K562 (cell line): ENCODE results near the gene BOC. TPM values are rescaled to one million over a fixed set of nuclear protein-coding genes. Genes with fewer than 3 reads are reported as not detected.

Source experiments
- ATAC-seq: fragments of 200-7000 bp; cut with Tn5 transposase; 3 replicates; pipeline ENCODE4 v1.9.1; 2020; ENCODE audit warnings: moderate library complexity
- BruUV-seq: library from RNA; stranded (reverse); fragments of 400-500 nt; replicated peaks from 2 replicates; lab custom pipeline; 2021; lab: Mats Ljungman, UMichigan
- CTCF ChIA-PET: fragments of 300-600 bp; formaldehyde crosslinking; extraction: SDS; loops from one replicate; lab custom pipeline; 2021; ENCODE audit warnings: low intra/inter-chr PET ratio; lab: Yijun Ruan, JAX
- POLR2A ChIA-PET: fragments of 300-600, 350-650 bp; sonication (Branson Sonifier 250); formaldehyde crosslinking; extraction: SDS; loops from one replicate; lab custom pipeline; 2021; ENCODE audit warnings: antibody characterized with exemption, inconsistent platforms; lab: Yijun Ruan, JAX
- DNase-seq, 4 experiments: peaks; one replicate each; pipeline versions ENCODE4 v3.0.0 to v3.0.0-alpha.2; 2011 to 2018; ENCODE audit warnings: low spot score in 3 of 4, mixed read lengths in 3 of 4; ENCODE audit errors: extremely low read depth in 1 of 4
- FAIRE-seq: peaks from 2 replicates; lab custom pipeline; 2011; peaks lifted over from hg19 to GRCh38; lab: Jason Lieb, UNC
- H2AFZ ChIP-seq: 2 replicates; pipeline ENCODE4 v1.6.0; 2011; ENCODE audit warnings: low read depth, low read length, control low read depth, inconsistent platforms
- H3K27ac ChIP-seq: fragments of 200-600 bp; 3 replicates; pipeline ENCODE4 v1.8.0; 2011; ENCODE audit warnings: low read depth, mild to moderate bottlenecking, control low read depth, inconsistent platforms, low read length, moderate library complexity, mixed read lengths; ENCODE audit errors: extremely low read depth
- H3K27me3 ChIP-seq, 2 experiments: fragments of 300-600 bp in 1 of 2; 2 replicates in 1 of 2; 3 replicates in 1 of 2; pipeline versions ENCODE4 v1.6.0 to v1.8.0; 2011; ENCODE audit warnings: inconsistent platforms in 2 of 2, low read length in 2 of 2, mild to moderate bottlenecking in 1 of 2, mixed read lengths in 1 of 2, moderate library complexity in 1 of 2; ENCODE audit not compliant: control insufficient read depth in 2 of 2, insufficient read depth in 2 of 2
- H3K36me3 ChIP-seq: fragments of 300-600 bp; 3 replicates; pipeline ENCODE4 v1.8.0; 2011; ENCODE audit warnings: mild to moderate bottlenecking, low read length, inconsistent platforms; ENCODE audit not compliant: control insufficient read depth, insufficient read depth
- H3K4me1 ChIP-seq, 2 experiments: fragments of 200-600 bp in 1 of 2; replicated peaks in 1 of 2; 2 replicates in 1 of 2; 3 replicates in 1 of 2; pipeline versions ENCODE4 v1.5.1 to v1.8.0; 2011; ENCODE audit warnings: inconsistent platforms in 2 of 2, low read length in 2 of 2, mild to moderate bottlenecking in 1 of 2, mixed read lengths in 1 of 2, moderate library complexity in 1 of 2; ENCODE audit not compliant: control insufficient read depth in 2 of 2, insufficient read depth in 2 of 2
- H3K4me2 ChIP-seq: 2 replicates; pipeline ENCODE4 v1.6.1; 2011; ENCODE audit warnings: low read length, control low read depth, inconsistent platforms, mixed read lengths; ENCODE audit not compliant: insufficient read depth
- H3K4me3 ChIP-seq: fragments of 200-600 bp; sonication (generic), shearing (Covaris generic); 2 replicates; pipeline ENCODE4 v1.5.1; 2016; ENCODE audit warnings: control low read depth, inconsistent platforms
- H3K79me2 ChIP-seq: fragments of 200-600 bp; 3 replicates; pipeline ENCODE4 v1.8.0; 2011; ENCODE audit warnings: low read length, inconsistent platforms; ENCODE audit not compliant: control insufficient read depth, insufficient read depth
- H3K9ac ChIP-seq, 2 experiments: 2 replicates each; pipeline versions ENCODE4 v1.6.0 to v1.6.1; 2011; ENCODE audit warnings: low read depth in 2 of 2, low read length in 2 of 2, control low read depth in 1 of 2, inconsistent platforms in 1 of 2, mild to moderate bottlenecking in 1 of 2, mixed read lengths in 1 of 2; ENCODE audit not compliant: insufficient read depth in 1 of 2
- H3K9me1 ChIP-seq: one replicate; pipeline ENCODE4 v1.6.0; 2011; ENCODE audit warnings: inconsistent platforms, mild to moderate bottlenecking, low read length, moderate library complexity; ENCODE audit not compliant: control insufficient read depth, insufficient read depth
- H3K9me3 ChIP-seq: replicated peaks from 2 replicates; pipeline ENCODE4 v1.5.1; 2011; ENCODE audit warnings: low read depth, low read length, inconsistent platforms; ENCODE audit not compliant: control insufficient read depth, insufficient read depth
- H4K20me1 ChIP-seq: replicated peaks from 2 replicates; pipeline ENCODE4 v1.6.1; 2011; ENCODE audit warnings: low read length, inconsistent platforms, mixed read lengths; ENCODE audit not compliant: control insufficient read depth, insufficient read depth
- ADNP ChIP-seq: fragments of 200-800 bp; sonication (Bioruptor generic); IDR thresholded peaks from 2 replicates; pipeline ENCODE4 v1.6.1; 2016; ENCODE audit warnings: missing genetic modification characterization, missing compliant biosample characterization
- ATF1 ChIP-seq, 2 experiments: fragments of 450-650 bp in 1 of 2; IDR thresholded peaks; 2 replicates each; pipeline ENCODE4 v1.6.1; 2016; ENCODE audit warnings: missing compliant biosample characterization in 1 of 2, missing genetic modification characterization in 1 of 2
- ERF ChIP-seq: fragments of 450-650 bp; formaldehyde crosslinking; IDR thresholded peaks from 2 replicates; pipeline ENCODE4 v1.4.0; 2020; ENCODE audit warnings: mild to moderate bottlenecking, mixed read lengths
- FOSL1 ChIP-seq: fragments of 200-800 bp; sonication (Bioruptor generic); conservative IDR thresholded peaks from 2 replicates; pipeline ENCODE4 v1.6.1; 2016; ENCODE audit warnings: missing genetic modification characterization, missing compliant biosample characterization
- GTF3C2 ChIP-seq: IDR thresholded peaks from 3 replicates; pipeline ENCODE4 v1.6.1; 2011; ENCODE audit warnings: borderline replicate concordance, mild to moderate bottlenecking, moderate library complexity; ENCODE audit not compliant: insufficient read length; ENCODE audit errors: extremely low read depth
- LARP7 ChIP-seq: fragments of 450-650 bp; IDR thresholded peaks from 2 replicates; pipeline ENCODE4 v1.6.1; 2016
- LEF1 ChIP-seq: fragments of 450-650 bp; IDR thresholded peaks from 2 replicates; pipeline ENCODE4 v1.6.1; 2016; ENCODE audit warnings: mild to moderate bottlenecking
- NCOR1 ChIP-seq: fragments of 450-650 bp; IDR thresholded peaks from 2 replicates; pipeline ENCODE4 v1.6.1; 2016; ENCODE audit warnings: mild to moderate bottlenecking, moderate library complexity
- NFATC3 ChIP-seq: fragments of 450-650 bp; IDR thresholded peaks from 2 replicates; pipeline ENCODE4 v1.6.1; 2017; ENCODE audit warnings: mild to moderate bottlenecking
- POLR2AphosphoS5 ChIP-seq: IDR thresholded peaks from 2 replicates; pipeline ENCODE4 v1.6.1; 2011; ENCODE audit warnings: mild to moderate bottlenecking, low read depth, low read length, moderate library complexity; ENCODE audit not compliant: control insufficient read depth, insufficient read depth
- PURB ChIP-seq: sonication (generic); formaldehyde crosslinking; IDR thresholded peaks from 2 replicates; pipeline ENCODE4 v1.9.0; 2021; ENCODE audit warnings: low read depth, mild to moderate bottlenecking, missing genetic modification reagents
- STAG1 ChIP-seq: sonication (generic); formaldehyde crosslinking; IDR thresholded peaks from 2 replicates; pipeline ENCODE4 v1.5.0; 2020; ENCODE audit warnings: missing genetic modification reagents, borderline replicate concordance
- ZEB2 ChIP-seq: fragments of 450-650 bp; IDR thresholded peaks from 2 replicates; pipeline ENCODE4 v1.6.1; 2016
- ZNF655 ChIP-seq: fragments of 250-450 bp; sonication (Bioruptor Pico); IDR thresholded peaks from 2 replicates; pipeline ENCODE4 v1.5.0; 2021
- WGBS: fragments of 100-300 bp; shearing (Covaris generic); methylation state at CpG from one replicate; pipeline ENCODE4 v1.1.6; 2016; ENCODE audit warnings: low coverage, mixed read lengths; ENCODE audit not compliant: insufficient coverage; ENCODE audit errors: missing lambda C conversion rate; 5-methylcytosine and 5-hydroxymethylcytosine counted together
- in situ Hi-C: fragments of 300-500 bp; cut with MboI; formaldehyde crosslinking; loops from 4 replicates; pipeline ENCODE4 v1.15.0; 2018; ENCODE audit warnings: inconsistent platforms, mixed read lengths
- intact Hi-C: fragments of 100-400 bp; cut with micrococcal nuclease; formaldehyde crosslinking; loops from 2 replicates; pipeline ENCODE4 v1.14.2; 2022
- polyA plus RNA-seq, 8 experiments: library from polyadenylated mRNA; depleted of rRNA in 4 of 8; stranded (reverse) in 5 of 8; unstranded in 3 of 8; fragments of >200 nt; fragmentation: Nextera tagmentation in 2 of 8; fragmentation: Illumina TruSeq in 1 of 8; extraction: Ambion mirVana in 2 of 8; extraction: Trizol in 1 of 8; gene quantifications; 2 replicates each; pipeline versions ENCODE4 v1.2.1 to v1.2.3, GENCODE V29; 2011 to 2014; ENCODE audit warnings: inconsistent platforms in 1 of 8, missing spikeins in 1 of 8
- total RNA-seq, 7 experiments: library from RNA; depleted of rRNA in 6 of 7; stranded (reverse); fragments of >200 nt in 6 of 7; fragmentation: Illumina TruSeq in 2 of 7; extraction: Trizol in 2 of 7; gene quantifications; 2 replicates each; pipeline versions ENCODE4 v1.2.1 to v1.2.3, GENCODE V29; 2011 to 2021; ENCODE audit warnings: low replicate concordance in 1 of 7
- TF ChIP-seq, protein P1 (sequence below), 2 experiments: fragments of 450-650 bp; IDR thresholded peaks; 2 replicates each; pipeline ENCODE4 v1.6.1; 2018; ENCODE audit warnings: mild to moderate bottlenecking in 2 of 2, low read depth in 1 of 2; ENCODE audit not compliant: partially characterized antibody in 2 of 2

BOC gene
- total and polyA plus RNA-seq, 9 of the 15 experiments (the other 6 are each of a cell fraction or from before 2014, with no cell fraction given), result not detected

- no TSS peak for BruUV-seq
- Histone ChIP-seq H3K9me3 (no peaks in the 10 kb centered on the region), H2AFZ (no peak overlapping the region), H3K27ac (no peak overlapping the region), H3K4me2 (no peak overlapping the region), H3K9me1 (no peaks in the 10 kb centered on the region), H3K36me3 (no peaks in the 10 kb centered on the region), H4K20me1 (no peaks in the 10 kb centered on the region), H3K4me1 (no peaks in the 10 kb centered on the region), H3K27me3 (no peaks in the 10 kb centered on the region; a peak in 2 of 5 replicates), H3K4me3 (no peak overlapping the region), H3K9ac (no peak overlapping the region), H3K79me2 (no peaks in the 10 kb centered on the region)
- POLR2A ChIA-PET, result no interaction called here
- FAIRE-seq (no peak), ATAC-seq (no peak), DNase-seq (no peak)
- CTCF ChIA-PET, result no interaction called here
- WGBS, result 0% methylated on average over 6 of the region's 6 CpGs
- in situ Hi-C loops (no loop called here), intact Hi-C loops (no loop called here)
- TF ChIP-seq STAG1 (CRISPR knock-in tag) (no peak), PURB (CRISPR knock-in tag) (no peak), LARP7 (no peak), NFATC3 (no peak), ERF (CRISPR knock-in tag) (no peak), ATF1 (CRISPR knock-in tag; IDR thresholded peaks at IDR 0.05) (no peak), ATF1 (tag; IDR thresholded peaks at IDR 0.05) (no peak), GTF3C2 (no peak), FOSL1 (tag) (no peak), ZEB2 (no peak), ADNP (tag) (no peak), NCOR1 (no peak), POLR2AphosphoS5 (no peak), ZNF655 (CRISPR knock-in tag) (no peak), LEF1 (no peak)
- TF ChIP-seq, protein P1, sequence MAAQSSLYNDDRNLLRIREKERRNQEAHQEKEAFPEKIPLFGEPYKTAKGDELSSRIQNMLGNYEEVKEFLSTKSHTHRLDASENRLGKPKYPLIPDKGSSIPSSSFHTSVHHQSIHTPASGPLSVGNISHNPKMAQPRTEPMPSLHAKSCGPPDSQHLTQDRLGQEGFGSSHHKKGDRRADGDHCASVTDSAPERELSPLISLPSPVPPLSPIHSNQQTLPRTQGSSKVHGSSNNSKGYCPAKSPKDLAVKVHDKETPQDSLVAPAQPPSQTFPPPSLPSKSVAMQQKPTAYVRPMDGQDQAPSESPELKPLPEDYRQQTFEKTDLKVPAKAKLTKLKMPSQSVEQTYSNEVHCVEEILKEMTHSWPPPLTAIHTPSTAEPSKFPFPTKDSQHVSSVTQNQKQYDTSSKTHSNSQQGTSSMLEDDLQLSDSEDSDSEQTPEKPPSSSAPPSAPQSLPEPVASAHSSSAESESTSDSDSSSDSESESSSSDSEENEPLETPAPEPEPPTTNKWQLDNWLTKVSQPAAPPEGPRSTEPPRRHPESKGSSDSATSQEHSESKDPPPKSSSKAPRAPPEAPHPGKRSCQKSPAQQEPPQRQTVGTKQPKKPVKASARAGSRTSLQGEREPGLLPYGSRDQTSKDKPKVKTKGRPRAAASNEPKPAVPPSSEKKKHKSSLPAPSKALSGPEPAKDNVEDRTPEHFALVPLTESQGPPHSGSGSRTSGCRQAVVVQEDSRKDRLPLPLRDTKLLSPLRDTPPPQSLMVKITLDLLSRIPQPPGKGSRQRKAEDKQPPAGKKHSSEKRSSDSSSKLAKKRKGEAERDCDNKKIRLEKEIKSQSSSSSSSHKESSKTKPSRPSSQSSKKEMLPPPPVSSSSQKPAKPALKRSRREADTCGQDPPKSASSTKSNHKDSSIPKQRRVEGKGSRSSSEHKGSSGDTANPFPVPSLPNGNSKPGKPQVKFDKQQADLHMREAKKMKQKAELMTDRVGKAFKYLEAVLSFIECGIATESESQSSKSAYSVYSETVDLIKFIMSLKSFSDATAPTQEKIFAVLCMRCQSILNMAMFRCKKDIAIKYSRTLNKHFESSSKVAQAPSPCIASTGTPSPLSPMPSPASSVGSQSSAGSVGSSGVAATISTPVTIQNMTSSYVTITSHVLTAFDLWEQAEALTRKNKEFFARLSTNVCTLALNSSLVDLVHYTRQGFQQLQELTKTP (IDR thresholded peaks at IDR 0.05; ENCODE audit: low read depth in 1 of 2, partially characterized antibody in 2 of 2), result no peak
Measured at GRCh38 chr3:113163152-113163551, 48.2 kb upstream of the BOC start.
